Measurements from ENCODE around the gene TMEM229B.

- TF ChIP-seq, protein P1, sequence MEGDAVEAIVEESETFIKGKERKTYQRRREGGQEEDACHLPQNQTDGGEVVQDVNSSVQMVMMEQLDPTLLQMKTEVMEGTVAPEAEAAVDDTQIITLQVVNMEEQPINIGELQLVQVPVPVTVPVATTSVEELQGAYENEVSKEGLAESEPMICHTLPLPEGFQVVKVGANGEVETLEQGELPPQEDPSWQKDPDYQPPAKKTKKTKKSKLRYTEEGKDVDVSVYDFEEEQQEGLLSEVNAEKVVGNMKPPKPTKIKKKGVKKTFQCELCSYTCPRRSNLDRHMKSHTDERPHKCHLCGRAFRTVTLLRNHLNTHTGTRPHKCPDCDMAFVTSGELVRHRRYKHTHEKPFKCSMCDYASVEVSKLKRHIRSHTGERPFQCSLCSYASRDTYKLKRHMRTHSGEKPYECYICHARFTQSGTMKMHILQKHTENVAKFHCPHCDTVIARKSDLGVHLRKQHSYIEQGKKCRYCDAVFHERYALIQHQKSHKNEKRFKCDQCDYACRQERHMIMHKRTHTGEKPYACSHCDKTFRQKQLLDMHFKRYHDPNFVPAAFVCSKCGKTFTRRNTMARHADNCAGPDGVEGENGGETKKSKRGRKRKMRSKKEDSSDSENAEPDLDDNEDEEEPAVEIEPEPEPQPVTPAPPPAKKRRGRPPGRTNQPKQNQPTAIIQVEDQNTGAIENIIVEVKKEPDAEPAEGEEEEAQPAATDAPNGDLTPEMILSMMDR (IDR thresholded peaks at IDR 0.05): no peak
- no peak for TF ChIP-seq POLR2A (IDR thresholded peaks at IDR 0.05)
Observed at GRCh38 chr14:67500981-67501380, 12.5 kb upstream of the TMEM229B start.

Data from suprapubic skin (tissue), 3 donors.